ENCODE results near the gene RTL10. TPM values are rescaled to one million over a fixed set of nuclear protein-coding genes. Genes with fewer than 3 reads are reported as not detected.
A peak's percentile ranks its signal among the peaks of the same experiment; 100 is the strongest.

Gene RTL10
- total and polyA plus RNA-seq, 2 of the 4 experiments (the other 2 are of a cell fraction): 8.6 to 12.1 TPM

DNA sequence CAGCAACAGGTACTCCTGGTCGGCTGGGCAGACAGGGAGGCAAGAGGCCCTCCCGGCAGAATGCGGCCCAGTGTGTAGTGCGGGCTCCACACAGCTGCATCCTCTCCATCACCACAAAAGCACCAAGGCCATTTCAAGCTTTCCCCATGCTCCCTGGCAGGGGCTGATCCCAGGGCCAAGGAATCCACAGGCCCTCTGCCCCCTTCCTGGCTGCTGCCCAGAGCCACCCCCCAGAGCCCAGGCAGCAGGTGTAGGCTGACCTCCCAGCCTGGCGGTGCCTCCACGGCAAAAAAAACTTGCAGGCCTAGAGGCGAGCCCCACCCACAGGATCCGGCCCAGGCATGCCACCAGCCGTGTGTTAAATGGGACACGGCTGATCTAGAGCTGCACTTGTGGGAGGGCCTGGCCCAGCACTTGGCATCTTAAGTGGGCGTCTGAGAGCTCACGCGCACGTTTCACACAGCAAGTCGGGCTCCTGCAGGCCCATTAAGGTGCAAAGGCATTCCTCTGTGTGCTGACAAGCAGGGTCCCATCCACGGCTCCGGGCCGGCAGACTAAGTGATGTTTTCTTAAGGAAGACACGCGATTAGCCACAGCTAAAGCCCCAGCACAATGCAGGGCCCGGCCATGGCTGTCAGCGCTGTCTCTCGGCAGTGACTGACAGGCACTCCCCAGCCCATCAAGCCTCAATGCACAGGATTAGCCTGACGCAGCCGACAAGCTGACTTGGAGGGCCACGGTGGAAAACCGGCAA is 19.8 kb upstream of the RTL10 start (continued):
- TF ChIP-seq BHLHE40 (IDR thresholded peaks at IDR 0.05; ENCODE audit: low read depth, low read length): no peak

GRCh38 chr22:19873960-19874306 is 19.3 kb upstream of the RTL10 start:
- H3K4me1 ChIP-seq (ENCODE audit: control insufficient read depth, insufficient read depth, low read length): peaks cover 16% of the 10 kb centered on the region
- no peak overlapping the region for H2AK5ac ChIP-seq (ENCODE audit: low read depth, low read length)
- 89% methylated on average over 3 of the region's 7 CpGs; no CpG with 5 or more reads in 1 of the 2 experiments for WGBS, 2 experiments (ENCODE audit: extremely low coverage in 2 of 2, insufficient read length in 1 of 2)
- peaks cover 4 to 17% of the 10 kb centered on the region in 2 experiments; a peak in 2 of 4 replicates for H3K79me1 ChIP-seq (ENCODE audit: low read depth in 1 of 2, low read length in 2 of 2)
- no peak overlapping the region for H3K4me2 ChIP-seq (ENCODE audit: low read depth, low read length)
- no peak overlapping the region for H3K14ac ChIP-seq (replicated peaks; ENCODE audit: low read depth, low read length)
- dilution Hi-C loops (cut with HindIII; ENCODE audit: low sequenced_read_pairs, unreplicated experiment) (no loop called here), intact Hi-C loops (cut with micrococcal nuclease) (no loop called here), in situ Hi-C loops (cut with MboI; ENCODE audit: low sequenced_read_pairs) (no loop called here)
- H4K91ac ChIP-seq (ENCODE audit: insufficient read depth, low read depth, low read length): no peak overlapping the region
- no peak overlapping the region for H2BK20ac ChIP-seq (ENCODE audit: low read depth, low read length)
- H3K9me1 ChIP-seq (ENCODE audit: insufficient read depth, low read length): peaks cover 15% of the 10 kb centered on the region
- H2AFZ ChIP-seq (replicated peaks; ENCODE audit: low read length, poor library complexity): no peak overlapping the region
- H3K18ac ChIP-seq (ENCODE audit: low read depth, low read length): no peak overlapping the region
- no peak overlapping the region for H4K5ac ChIP-seq (ENCODE audit: low read depth, low read length)
- H4K20me1 ChIP-seq (ENCODE audit: insufficient read depth, low read length): no peaks in the 10 kb centered on the region
- POLR2A ChIA-PET (ENCODE audit: unreplicated experiment): no interaction called here
- DNase-seq: no peak
- no peak overlapping the region for H3K4ac ChIP-seq (ENCODE audit: low read depth, low read length)
- TF ChIP-seq MAZ (IDR thresholded peaks at IDR 0.05; ENCODE audit: borderline replicate concordance, low read depth, low read length): no peak
- TF ChIP-seq RCOR1 (IDR thresholded peaks at IDR 0.05; ENCODE audit: insufficient replicate concordance, low read length): no peak
- TF ChIP-seq, protein P1, sequence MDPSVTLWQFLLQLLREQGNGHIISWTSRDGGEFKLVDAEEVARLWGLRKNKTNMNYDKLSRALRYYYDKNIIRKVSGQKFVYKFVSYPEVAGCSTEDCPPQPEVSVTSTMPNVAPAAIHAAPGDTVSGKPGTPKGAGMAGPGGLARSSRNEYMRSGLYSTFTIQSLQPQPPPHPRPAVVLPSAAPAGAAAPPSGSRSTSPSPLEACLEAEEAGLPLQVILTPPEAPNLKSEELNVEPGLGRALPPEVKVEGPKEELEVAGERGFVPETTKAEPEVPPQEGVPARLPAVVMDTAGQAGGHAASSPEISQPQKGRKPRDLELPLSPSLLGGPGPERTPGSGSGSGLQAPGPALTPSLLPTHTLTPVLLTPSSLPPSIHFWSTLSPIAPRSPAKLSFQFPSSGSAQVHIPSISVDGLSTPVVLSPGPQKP (IDR thresholded peaks at IDR 0.05; ENCODE audit: borderline replicate concordance, low read depth, low read length): no peak
- no peak for TF ChIP-seq SMC3 (IDR thresholded peaks at IDR 0.05; ENCODE audit: low read depth, low read length)
- TF ChIP-seq MXI1 (IDR thresholded peaks at IDR 0.05; ENCODE audit: borderline replicate concordance, low read depth, low read length): no peak
- TF ChIP-seq, protein P2, sequence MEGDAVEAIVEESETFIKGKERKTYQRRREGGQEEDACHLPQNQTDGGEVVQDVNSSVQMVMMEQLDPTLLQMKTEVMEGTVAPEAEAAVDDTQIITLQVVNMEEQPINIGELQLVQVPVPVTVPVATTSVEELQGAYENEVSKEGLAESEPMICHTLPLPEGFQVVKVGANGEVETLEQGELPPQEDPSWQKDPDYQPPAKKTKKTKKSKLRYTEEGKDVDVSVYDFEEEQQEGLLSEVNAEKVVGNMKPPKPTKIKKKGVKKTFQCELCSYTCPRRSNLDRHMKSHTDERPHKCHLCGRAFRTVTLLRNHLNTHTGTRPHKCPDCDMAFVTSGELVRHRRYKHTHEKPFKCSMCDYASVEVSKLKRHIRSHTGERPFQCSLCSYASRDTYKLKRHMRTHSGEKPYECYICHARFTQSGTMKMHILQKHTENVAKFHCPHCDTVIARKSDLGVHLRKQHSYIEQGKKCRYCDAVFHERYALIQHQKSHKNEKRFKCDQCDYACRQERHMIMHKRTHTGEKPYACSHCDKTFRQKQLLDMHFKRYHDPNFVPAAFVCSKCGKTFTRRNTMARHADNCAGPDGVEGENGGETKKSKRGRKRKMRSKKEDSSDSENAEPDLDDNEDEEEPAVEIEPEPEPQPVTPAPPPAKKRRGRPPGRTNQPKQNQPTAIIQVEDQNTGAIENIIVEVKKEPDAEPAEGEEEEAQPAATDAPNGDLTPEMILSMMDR (conservative IDR thresholded peaks at IDR 0.05; ENCODE audit: low read depth, low read length): no peak
- H3K27ac ChIP-seq (ENCODE audit: insufficient read depth, low read length): no peak overlapping the region
- BruUV-seq (replicated peaks): no TSS peak
- H3K27me3 ChIP-seq (ENCODE audit: control insufficient read depth, insufficient read depth, low read length): no peaks in the 10 kb centered on the region
- no peak overlapping the region for H4K8ac ChIP-seq (ENCODE audit: low read depth in 2 of 2, low read length in 2 of 2)
- peak overlapping the region; percentile 42 for H2AK9ac ChIP-seq (replicated peaks; ENCODE audit: low read depth, low read length, poor library complexity)
- peaks cover 1% of the 10 kb centered on the region; the same call in 1 of the 2 replicates for H3K36me3 ChIP-seq (ENCODE audit: control insufficient read depth, insufficient read depth, low read length)
- H3K9ac ChIP-seq (ENCODE audit: low read depth, low read length): no peak overlapping the region
- ATAC-seq (ENCODE audit: low read depth): no peak
- CTCF ChIA-PET: no interaction called here
- H2BK120ac ChIP-seq (ENCODE audit: low read depth, low read length): no peak overlapping the region
- H3K9me3 ChIP-seq (ENCODE audit: control insufficient read depth, insufficient read depth, low read length): no peaks in the 10 kb centered on the region
- no peak overlapping the region for H3K56ac ChIP-seq (ENCODE audit: extremely low read depth, insufficient read depth, low read length)
- H3K23ac ChIP-seq (ENCODE audit: low read depth, low read length): no peak overlapping the region
- no peak overlapping the region for H2BK5ac ChIP-seq (ENCODE audit: low read depth, low read length, poor library complexity, severe bottlenecking)
- H3K4me3 ChIP-seq (ENCODE audit: insufficient read depth, low read depth, low read length): no peak overlapping the region
- no peak overlapping the region; the same call in 2 of the 3 replicates for H2BK15ac ChIP-seq (ENCODE audit: low read depth, low read length)
